Measurements from ENCODE around the gene CDH23. TPM values are rescaled to one million over a fixed set of nuclear protein-coding genes. Genes with fewer than 3 reads are reported as not detected.

CDH23 gene
- total RNA-seq, 2 donors from 2014 or later = 0.06 TPM; not detected in 1

GRCh38 chr10:71480662-71481061, 83.9 kb downstream of the CDH23 start:
- ATAC-seq (no peak), DNase-seq (ENCODE audit: low spot score) (no peak)
- no peaks in the 10 kb centered on the region for H3K4me1 Mint-ChIP-seq (ENCODE audit: low read depth in 2 of 2)
- no peak overlapping the region for H3K4me3 Mint-ChIP-seq
- no peak overlapping the region for H3K27ac Mint-ChIP-seq
- peaks cover 7 to 18% of the 10 kb centered on the region in 2 donors for H3K27me3 Mint-ChIP-seq
- H3K36me3 Mint-ChIP-seq = no peaks in the 10 kb centered on the region
- H3K9me3 Mint-ChIP-seq = no peaks in the 10 kb centered on the region

GRCh38 chr10:71481746-71482410, 85.2 kb downstream of the CDH23 start:
- DNase-seq (ENCODE audit: low spot score) (peak; percentile 54), ATAC-seq (no peak)
- Mint-ChIP-seq H3K9me3 (no peaks in the 10 kb centered on the region), H3K27ac (no peak overlapping the region), H3K4me1 (ENCODE audit: low read depth in 2 of 2) (no peaks in the 10 kb centered on the region), H3K36me3 (no peaks in the 10 kb centered on the region), H3K4me3 (no peak overlapping the region), H3K27me3 (peaks cover 7 to 18% of the 10 kb centered on the region in 2 donors)

- Mint-ChIP-seq H3K27ac (no peak overlapping the region), H3K4me3 (no peak overlapping the region), H3K4me1 (ENCODE audit: low read depth in 2 of 2) (no peaks in the 10 kb centered on the region), H3K27me3 (peaks cover 7 to 15% of the 10 kb centered on the region in 2 donors), H3K9me3 (no peaks in the 10 kb centered on the region), H3K36me3 (no peaks in the 10 kb centered on the region)
- no peak for DNase-seq (ENCODE audit: low spot score)
- no peak for ATAC-seq
Observed at GRCh38 chr10:71482620-71483019, 85.9 kb downstream of the CDH23 start.

DNA sequence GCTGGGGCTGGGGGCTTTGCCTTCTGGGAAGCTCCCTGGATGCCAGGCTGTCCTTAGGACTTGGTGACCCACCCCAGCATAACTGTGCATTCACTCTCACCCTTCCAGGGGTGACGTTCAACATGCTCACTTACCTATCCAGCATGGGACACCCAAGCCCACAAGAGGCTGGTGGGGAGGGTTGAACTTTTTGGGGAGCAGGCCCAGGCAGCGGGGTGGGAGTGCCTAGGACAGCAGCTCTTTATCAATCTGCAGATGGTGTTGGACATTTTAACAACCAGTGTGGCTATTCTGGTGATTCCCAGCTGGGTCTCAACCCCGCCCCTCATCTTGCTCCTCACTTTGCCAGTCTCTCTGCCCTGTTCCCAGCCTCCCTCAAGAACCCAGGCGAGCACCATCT, 86.4 kb downstream of the CDH23 start:
- Mint-ChIP-seq H3K27ac (no peak overlapping the region), H3K9me3 (no peaks in the 10 kb centered on the region), H3K27me3 (peaks cover 7 to 10% of the 10 kb centered on the region in 2 donors), H3K4me1 (ENCODE audit: low read depth in 2 of 2) (no peaks in the 10 kb centered on the region), H3K36me3 (no peaks in the 10 kb centered on the region), H3K4me3 (no peak overlapping the region)
- ATAC-seq (no peak), DNase-seq (ENCODE audit: low spot score) (no peak)

- peaks cover 3% of the 10 kb centered on the region for H3K36me3 Mint-ChIP-seq
- H3K27me3 Mint-ChIP-seq = peaks cover 6 to 7% of the 10 kb centered on the region in 2 donors
- no peak overlapping the region for H3K27ac Mint-ChIP-seq
- H3K4me3 Mint-ChIP-seq = no peak overlapping the region
- H3K4me1 Mint-ChIP-seq (ENCODE audit: low read depth in 2 of 2) = no peaks in the 10 kb centered on the region
- H3K9me3 Mint-ChIP-seq = peaks cover 2% of the 10 kb centered on the region
- no peak for DNase-seq (ENCODE audit: low spot score)
- ATAC-seq = no peak
Observed at GRCh38 chr10:71483885-71484751, 87.4 kb downstream of the CDH23 start.

DNA sequence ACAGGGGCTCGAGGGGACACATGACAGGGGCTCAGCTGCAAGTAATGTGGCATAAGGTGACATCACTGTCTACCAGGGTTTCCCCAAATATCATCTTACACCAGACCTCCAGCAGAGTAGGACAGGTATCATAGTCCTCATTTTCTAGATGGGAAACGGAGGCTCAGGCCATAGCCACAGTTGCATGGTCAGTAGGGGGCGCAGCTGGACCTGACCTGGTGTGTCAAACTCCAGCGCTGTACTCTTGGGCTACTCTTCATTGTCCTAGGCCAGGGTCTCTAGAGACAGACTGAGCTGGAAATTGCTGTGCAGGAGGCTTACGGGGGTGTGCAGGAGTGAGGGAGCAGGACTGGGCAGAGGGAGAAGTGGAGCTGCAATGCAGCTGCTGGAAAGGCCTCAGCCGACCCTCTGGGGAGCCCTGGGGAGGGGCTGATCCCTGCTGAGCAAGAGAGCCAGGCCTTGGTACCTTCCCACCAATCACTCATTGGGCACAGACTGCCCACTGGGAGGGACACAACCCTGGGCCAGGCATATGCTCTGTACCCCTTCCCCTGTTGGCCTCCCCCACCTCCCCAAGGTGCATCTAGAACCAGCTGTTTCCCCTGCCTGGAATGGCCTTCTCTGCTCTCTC, 89.9 kb downstream of the CDH23 start:
- Mint-ChIP-seq H3K27me3 (peaks cover 0 to 5% of the 10 kb centered on the region in 2 donors), H3K4me1 (ENCODE audit: low read depth in 2 of 2) (no peaks in the 10 kb centered on the region), H3K36me3 (peaks cover 6% of the 10 kb centered on the region), H3K27ac (no peak overlapping the region), H3K4me3 (no peak overlapping the region), H3K9me3 (peaks cover 3% of the 10 kb centered on the region)
- DNase-seq (ENCODE audit: low spot score) = no peak
- no peak for ATAC-seq

GRCh38 chr10:71487726-71488125, 91.0 kb downstream of the CDH23 start:
- ATAC-seq (no peak), DNase-seq (ENCODE audit: low spot score) (no peak)
- no peaks in the 10 kb centered on the region for H3K4me1 Mint-ChIP-seq (ENCODE audit: low read depth in 2 of 2)

DNA sequence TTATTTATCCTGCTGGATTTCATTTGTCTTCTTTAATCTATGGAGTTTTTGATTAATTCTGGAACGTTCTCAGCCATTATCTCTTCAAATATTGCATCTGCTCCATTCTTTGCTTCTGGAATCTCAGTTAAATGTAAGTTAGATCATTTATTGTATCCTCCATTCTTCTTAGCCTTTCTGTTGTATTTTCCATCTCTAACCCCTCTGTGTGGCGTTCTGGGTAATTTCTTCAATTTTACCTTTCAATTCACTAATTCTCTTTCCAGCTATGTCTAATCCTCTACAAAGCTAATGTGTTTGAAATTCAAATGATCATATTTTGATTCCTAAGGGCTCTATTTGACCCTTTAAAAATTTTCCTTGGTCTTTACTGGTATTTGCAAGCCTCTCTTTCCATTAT, 92.4 kb downstream of the CDH23 start:
- H3K4me1 Mint-ChIP-seq (ENCODE audit: low read depth in 2 of 2) = no peaks in the 10 kb centered on the region
- no peak for ATAC-seq

More at GRCh38 chr10:71487726-71488125, 91.0 kb downstream of the CDH23 start:
- Mint-ChIP-seq H3K4me3 (no peak overlapping the region), H3K27ac (no peak overlapping the region), H3K9me3 (peaks cover 3% of the 10 kb centered on the region), H3K36me3 (peaks cover 6% of the 10 kb centered on the region), H3K27me3 (peaks cover 0 to 5% of the 10 kb centered on the region in 2 donors)

DNA sequence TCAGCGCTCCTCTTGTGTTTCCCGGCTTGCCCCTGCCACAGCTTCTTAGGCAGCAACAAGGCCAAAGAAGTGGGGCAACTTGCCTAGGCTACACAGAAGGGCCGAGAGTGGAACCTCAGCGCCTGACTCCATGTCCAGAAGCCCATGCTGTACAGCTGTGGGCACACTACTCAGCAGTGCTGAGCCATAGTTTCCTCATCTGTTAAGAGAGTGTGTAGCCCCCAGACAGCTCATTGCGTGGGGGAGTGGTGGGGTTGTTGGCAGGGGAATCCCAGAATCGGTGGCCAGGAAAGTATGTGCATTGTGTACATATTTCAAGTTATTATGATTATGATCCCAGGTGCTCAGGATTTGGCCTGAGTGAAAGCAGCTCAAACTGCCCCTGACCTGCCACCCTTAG, 96.2 kb downstream of the CDH23 start:
- H3K27me3 Mint-ChIP-seq = peaks cover 0 to 2% of the 10 kb centered on the region in 2 donors
- no peak for ATAC-seq

More for the DNA sequence above, 92.4 kb downstream of the CDH23 start:
- Mint-ChIP-seq H3K27me3 (peaks cover 0 to 5% of the 10 kb centered on the region in 2 donors), H3K4me3 (no peak overlapping the region), H3K9me3 (peaks cover 3% of the 10 kb centered on the region), H3K27ac (no peak overlapping the region), H3K36me3 (peaks cover 6% of the 10 kb centered on the region)
- no peak for DNase-seq (ENCODE audit: low spot score)

DNA sequence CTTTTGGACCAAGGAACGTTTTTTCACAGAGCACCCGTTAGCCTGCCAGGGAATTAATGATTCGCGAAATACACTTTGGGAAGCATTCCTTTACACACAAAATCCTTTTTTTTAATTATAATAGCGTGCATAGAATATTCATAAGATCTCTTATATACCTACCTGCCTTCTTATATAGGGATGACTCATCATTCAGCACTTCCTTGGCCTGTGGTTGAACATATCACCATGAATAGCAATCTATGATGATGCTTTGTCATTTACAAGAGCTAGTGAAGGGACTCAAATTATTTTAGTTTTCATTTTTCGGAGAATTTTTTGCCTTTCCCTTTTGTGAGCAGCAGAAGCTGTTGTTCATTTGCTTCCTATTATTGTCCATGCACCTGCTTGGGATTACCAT, 97.0 kb downstream of the CDH23 start:
- Mint-ChIP-seq H3K36me3 (peaks cover 6% of the 10 kb centered on the region), H3K4me3 (no peak overlapping the region), H3K9me3 (peaks cover 3% of the 10 kb centered on the region), H3K27me3 (peaks cover 2 to 4% of the 10 kb centered on the region in 2 donors), H3K4me1 (ENCODE audit: low read depth in 2 of 2) (peaks cover 0 to 3% of the 10 kb centered on the region in 2 donors), H3K27ac (no peak overlapping the region)
- no peak for ATAC-seq
- no peak for DNase-seq (ENCODE audit: low spot score)

More for the DNA sequence above, 96.2 kb downstream of the CDH23 start:
- Mint-ChIP-seq H3K4me1 (ENCODE audit: low read depth in 2 of 2) (peaks cover 0 to 2% of the 10 kb centered on the region in 2 donors), H3K4me3 (no peak overlapping the region), H3K27ac (no peak overlapping the region), H3K36me3 (peaks cover 6% of the 10 kb centered on the region), H3K9me3 (peaks cover 3% of the 10 kb centered on the region)
- DNase-seq (ENCODE audit: low spot score) = no peak

DNA sequence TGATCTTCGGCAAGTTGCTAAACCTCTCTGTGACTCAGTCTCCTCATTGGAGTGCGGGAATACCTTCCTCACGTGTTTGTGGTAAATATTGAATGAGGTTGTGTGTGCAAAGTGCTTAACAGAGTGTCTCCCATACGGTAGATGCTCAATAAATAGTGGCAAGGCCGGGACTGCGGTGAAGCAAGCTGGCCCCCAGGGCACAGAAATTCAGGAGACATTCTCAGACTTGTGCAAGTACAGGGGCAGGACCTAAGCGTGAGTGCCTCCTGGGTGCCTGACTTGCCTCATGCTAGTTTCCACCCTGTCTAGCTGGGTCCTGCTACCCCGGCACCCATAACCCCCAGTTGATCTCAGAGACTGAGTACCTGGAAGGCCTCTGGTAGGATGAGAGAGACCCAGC, 97.8 kb downstream of the CDH23 start:
- H3K4me1 Mint-ChIP-seq (ENCODE audit: low read depth in 2 of 2) = peaks cover 0 to 3% of the 10 kb centered on the region in 2 donors
- DNase-seq (ENCODE audit: low spot score) (no peak), ATAC-seq (no peak)

GRCh38 chr10:71494980-71495381, 98.3 kb downstream of the CDH23 start:
- H3K4me3 Mint-ChIP-seq = no peak overlapping the region
- H3K4me1 Mint-ChIP-seq (ENCODE audit: low read depth in 2 of 2) = peaks cover 0 to 3% of the 10 kb centered on the region in 2 donors
- DNase-seq (ENCODE audit: low spot score) = no peak
- no peak for ATAC-seq
- no peaks in the 10 kb centered on the region for H3K36me3 Mint-ChIP-seq
- H3K27me3 Mint-ChIP-seq = peaks cover 4 to 8% of the 10 kb centered on the region in 2 donors
- H3K27ac Mint-ChIP-seq = no peak overlapping the region
- no peaks in the 10 kb centered on the region for H3K9me3 Mint-ChIP-seq

More for the DNA sequence above, 97.8 kb downstream of the CDH23 start:
- no peak overlapping the region for H3K4me3 Mint-ChIP-seq
- peaks cover 4 to 8% of the 10 kb centered on the region in 2 donors for H3K27me3 Mint-ChIP-seq
- H3K9me3 Mint-ChIP-seq = no peaks in the 10 kb centered on the region
- no peaks in the 10 kb centered on the region for H3K36me3 Mint-ChIP-seq
- no peak overlapping the region for H3K27ac Mint-ChIP-seq

DNA sequence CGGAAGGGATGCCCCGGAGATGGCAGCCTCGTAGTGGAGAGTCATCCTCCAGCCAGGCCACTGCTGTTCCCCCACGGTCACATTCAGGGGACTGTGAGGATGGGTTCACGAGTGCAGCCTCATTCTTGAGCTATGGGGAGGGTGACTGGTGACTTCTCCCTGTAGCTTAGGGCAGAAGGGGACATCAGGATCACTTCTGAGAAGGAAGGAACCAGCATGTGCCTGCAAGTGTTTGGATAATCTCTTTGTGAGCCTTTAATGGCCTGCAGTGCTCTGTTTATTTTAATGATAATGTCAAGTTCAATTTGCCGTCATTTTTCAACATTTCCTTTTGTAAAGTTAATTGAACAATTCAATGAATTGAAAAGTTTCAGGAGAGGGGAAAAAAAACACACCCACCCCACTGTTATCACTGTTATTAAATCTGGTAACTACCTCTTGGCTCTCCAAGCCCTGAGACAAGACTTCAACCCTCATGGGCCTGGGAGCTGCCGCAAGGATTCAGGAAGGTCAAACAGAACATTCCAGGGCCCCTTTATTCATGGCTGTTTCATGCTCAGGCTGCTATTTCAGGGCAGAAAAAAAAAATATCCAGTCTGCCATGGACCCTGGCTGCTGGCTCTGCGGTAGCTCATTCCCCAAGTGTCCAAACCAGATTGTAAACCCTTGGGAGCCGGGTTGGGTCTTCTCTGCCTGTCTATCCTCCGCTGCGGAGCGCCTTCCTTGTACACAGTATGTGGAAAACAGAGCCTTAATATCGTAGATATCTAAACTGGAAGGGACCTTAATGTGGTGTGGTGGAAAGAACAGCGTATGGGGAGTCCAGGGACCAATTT, 100.4 kb downstream of the CDH23 start:
- Mint-ChIP-seq H3K4me3 (no peak overlapping the region), H3K27ac (no peak overlapping the region), H3K36me3 (no peaks in the 10 kb centered on the region), H3K9me3 (no peaks in the 10 kb centered on the region), H3K27me3 (peaks cover 2 to 8% of the 10 kb centered on the region in 2 donors), H3K4me1 (ENCODE audit: low read depth in 2 of 2) (peaks cover 0 to 3% of the 10 kb centered on the region in 2 donors)
- ATAC-seq = no peak
- no peak for DNase-seq (ENCODE audit: low spot score)

Data from natural killer cell treated with Interleukin-12 subunit alpha and Interleukin-12 subunit beta and Interleukin-15 and Interleukin-18, amount 100 ng/mL, for 72 hours (primary cell).